HG02884 (cell line): Measurements from ENCODE around the gene AHR.
"Not testable (repeated sequence)": the region's sequence is repeated elsewhere in the genome, so short reads cannot be mapped to it uniquely, and the experiment has no call there.

Experiments
- ATAC-seq: cut with Tn5 transposase; IDR thresholded peaks from one replicate; pipeline ENCODE4 v1.9.1; 2021; ENCODE audit warnings: mild to moderate bottlenecking, moderate library complexity; ENCODE audit not compliant: unreplicated experiment

The AHR gene

DNA sequence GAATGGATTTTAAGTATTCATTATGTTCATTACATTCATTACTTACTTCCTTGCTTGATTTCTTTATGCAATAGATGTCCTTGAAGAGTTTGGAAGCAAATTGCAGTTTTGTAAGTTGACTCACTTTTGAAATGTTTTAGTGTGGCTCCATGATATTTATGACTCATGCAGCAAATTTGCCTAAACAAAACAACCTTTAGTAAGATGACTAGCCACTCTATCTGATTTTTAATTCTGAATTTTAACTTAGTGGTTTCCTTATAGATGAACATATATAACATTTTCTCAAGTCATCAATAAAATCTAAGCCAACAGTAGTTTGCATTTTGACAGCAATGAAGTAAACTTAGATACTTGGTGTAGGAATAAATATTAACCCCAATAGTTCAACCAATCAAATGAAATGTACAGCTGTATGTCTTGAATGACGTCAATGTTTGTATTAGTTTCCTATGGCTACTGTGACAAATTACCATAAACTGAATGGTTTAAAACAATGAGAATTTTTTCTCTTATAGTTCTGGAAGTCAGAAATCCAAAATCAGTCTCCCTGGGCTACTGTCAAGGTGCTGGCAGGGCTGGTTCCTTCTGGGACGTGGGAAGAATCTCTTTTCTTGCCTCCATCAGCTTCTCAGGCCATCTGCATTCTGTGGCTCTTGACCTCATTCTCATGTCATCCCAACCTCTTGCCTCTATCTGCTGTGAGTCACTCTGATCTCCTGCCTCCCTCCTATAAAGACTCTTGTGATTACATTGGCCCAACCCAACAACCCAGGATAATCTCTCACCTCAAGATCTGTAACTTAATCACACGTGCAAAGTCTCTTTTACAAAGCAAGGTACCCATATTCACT is 73.4 kb downstream of the AHR start:
- ATAC-seq = no peak

DNA sequence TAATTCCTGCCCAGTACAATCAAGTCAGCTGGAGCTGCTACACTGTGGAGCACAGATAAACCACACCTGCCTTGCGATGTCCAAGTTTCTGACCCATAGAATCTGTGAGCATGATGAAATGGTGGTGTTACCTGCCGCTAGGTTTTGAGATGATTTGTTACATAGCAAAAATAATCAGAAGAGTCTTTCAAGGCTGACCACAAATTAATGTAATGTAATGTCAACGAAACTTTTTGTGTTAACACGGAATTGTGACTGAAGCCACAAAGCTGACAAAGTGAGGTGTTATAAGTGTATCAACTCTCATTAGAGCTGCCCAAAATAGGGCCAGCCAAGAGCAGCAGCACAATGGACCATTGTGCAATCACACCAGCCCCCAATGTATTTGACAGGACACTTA is 75.7 kb downstream of the AHR start:
- ATAC-seq = no peak

DNA sequence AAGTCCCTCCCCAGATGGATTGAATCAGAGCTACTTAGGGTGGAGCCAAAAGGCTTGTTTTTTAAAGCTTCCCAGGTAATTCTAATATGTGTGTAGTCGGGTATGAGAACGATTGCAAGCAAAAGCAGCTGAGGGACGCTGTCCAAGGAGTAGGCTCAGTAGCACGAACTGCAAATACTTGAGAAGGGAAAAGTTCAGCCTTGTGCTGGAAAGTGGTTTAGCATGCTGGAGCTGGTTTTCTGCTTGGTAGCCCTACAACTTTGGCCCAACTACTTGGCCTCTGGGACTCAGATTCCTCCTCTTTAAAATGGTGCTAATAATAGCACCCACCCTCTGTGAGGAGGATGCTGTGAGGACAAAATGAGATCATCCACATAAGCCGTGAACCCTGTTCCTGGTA is 76.2 kb downstream of the AHR start:
- no peak for ATAC-seq

DNA sequence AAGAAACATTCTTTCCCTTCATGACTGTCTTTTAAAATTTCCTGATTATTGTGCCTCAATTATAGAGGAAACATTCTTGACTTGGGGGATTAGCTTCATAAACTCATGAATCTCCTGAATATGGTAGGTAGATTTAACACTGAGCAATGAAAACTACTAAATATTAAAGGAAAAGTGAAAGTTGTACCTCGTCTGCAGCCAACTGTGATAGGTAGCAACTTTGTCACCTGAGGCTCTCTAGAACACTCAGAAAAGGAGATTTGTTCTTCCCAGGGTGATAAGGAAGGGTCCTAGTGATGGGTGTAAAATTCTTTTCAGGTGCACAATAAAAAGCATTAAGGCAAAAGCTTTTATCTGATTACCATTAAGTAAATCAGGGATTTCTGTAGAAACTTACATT is 78.1 kb downstream of the AHR start:
- no peak for ATAC-seq

DNA sequence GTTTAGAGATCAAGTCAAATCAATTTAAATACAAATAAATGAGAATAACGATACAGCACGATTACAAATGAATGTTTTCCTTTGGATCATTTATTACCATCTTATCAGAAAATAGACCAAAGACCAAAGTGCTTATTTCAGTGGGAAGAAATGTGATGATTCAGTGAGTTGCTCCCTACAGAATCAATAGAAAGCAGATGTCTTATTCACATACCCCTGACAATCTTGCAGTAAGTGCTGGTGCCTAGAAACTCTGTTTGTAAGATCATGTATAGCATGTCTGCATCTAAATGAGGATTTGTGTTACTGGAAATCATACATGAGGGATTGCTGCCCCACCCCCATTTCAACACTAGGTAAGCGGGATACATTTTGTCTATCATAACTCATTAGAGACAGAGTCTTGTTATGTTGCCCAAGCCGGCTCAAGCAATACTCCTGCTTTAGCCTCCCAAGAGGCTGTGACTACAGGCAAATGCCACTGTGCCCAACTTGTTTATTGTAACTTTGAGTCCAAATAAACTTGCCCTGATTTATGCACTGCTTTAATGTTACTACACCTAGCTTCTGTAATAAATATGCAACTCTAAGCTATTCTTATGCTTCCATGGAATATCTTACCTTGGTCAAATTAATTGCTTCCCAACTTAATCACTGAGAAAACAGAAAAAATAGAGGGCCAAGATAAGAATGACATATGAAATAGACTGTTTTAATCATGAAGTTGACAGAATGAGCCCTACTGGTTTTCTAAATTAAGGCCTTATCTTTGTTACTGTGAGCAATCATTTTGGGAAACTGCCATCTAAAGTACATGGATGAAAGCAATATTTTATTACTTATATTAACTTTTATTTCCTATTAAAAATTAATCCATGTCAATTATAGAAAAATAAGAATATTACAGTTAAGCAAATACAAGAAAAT is 82.5 kb downstream of the AHR start:
- no peak for ATAC-seq

DNA sequence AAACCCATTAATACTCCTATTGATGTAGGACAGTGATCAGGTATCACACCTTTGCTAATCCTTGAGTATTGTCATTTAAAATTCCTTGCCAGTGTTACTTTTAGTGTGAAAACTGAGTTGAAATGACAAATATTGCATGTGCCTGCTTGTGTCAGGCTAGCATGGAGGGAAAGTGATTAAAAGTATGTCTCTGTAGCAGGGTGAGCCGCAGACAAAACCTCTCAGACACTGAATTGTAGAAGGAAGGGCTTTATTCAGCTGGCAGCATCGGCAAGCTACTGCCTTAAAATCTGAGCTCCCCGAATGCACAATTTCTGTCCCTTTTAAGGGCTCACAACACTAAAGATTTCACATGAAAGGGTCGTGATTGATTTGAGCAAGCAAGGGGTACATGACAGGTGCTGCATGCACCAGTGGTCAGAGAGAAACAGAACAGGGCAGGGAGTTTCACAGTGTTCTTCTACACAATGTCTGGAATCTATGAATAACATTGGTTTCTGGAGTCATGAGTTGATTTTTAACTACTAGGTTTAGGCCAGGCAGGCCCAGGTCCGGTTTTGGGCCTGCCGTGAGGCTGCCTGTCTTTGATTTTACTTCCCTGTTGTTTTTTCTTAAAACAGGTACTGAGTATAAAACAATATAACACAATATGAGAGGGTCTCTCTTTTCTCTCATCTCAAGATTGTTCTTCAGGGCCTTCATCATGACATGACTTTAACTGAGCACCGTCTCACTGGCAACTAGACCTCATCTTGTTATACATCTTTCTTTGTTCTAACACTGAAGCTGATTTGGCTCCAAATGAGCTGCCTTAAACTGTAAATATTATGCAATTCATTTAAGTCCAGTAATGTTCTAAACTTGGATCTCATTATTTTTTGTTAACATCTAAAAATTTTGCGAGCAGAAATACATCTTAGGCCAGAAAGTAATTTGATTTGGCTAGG is 84.2 kb downstream of the AHR start:
- not testable (repeated sequence) for ATAC-seq

GRCh38 chr7:17384400-17384799 is 85.9 kb downstream of the AHR start:
- no peak for ATAC-seq

DNA sequence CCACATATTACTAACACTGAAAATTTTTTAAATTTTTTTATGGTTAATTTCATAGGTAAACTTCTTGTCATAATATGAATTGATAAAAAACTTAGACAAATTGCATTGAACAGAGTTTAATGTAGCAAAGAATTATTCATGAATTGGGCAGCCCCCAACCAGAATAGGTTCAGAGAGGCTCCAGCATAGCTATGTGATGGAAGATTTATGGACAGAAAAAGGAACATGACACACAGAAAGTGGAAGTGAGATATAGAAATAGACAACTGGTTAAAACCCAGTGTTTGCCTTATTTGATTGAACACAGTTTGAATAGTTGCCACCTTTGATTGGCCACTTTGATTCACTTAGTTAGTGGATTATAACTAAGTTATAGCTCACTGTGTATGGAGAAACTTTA is 87.2 kb downstream of the AHR start:
- no peak for ATAC-seq

DNA sequence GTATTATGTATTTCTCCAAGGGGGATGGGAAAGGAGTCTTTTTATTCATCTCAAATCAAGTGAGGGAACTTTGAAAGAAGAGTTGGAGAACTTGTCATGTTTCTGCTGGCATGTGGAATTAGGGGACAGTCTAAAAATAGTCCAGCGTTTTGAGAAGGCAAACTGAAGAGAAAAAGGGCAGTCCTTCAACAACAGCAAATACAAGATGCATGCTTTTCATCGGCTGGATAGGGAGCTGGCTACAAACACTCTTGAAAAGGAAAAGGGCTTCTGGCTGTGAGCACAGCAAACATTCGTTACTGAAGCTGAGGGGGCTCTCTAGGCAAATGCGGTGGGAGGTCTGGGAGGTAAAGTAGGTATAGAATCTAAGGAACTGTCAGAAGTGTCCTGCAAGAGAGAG is 91.9 kb downstream of the AHR start:
- ATAC-seq = no peak

DNA sequence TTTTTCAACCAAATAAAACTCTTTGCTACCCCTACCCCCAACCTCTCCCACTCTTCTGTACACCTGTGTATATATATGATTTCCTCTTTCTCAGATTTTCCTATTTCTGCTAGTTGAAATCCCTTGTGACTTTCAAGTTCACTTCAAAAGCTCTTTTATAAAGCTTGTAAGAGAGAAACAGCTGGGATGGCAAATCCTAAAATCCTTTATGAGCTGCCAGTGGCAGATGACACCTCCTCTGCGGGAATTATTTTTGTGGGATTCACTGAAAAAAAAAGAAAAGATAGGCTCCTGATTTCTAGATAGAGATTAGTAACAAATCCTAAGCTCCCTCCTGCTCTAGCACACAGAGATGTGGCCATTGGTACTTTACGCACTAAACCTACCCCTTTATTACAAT is 92.9 kb downstream of the AHR start:
- ATAC-seq = no peak

GRCh38 chr7:17392846-17393245 is 94.4 kb downstream of the AHR start:
- ATAC-seq = no peak

GRCh38 chr7:17394563-17394962 is 96.1 kb downstream of the AHR start:
- ATAC-seq = not testable (repeated sequence)
